GDM1 (cell line): ENCODE data around the gene FURIN.
"Not testable (repeated sequence)": the region's sequence is repeated elsewhere in the genome, so short reads cannot be mapped to it uniquely, and the experiment has no call there.

Experiments used
- DNase-seq: peaks from one replicate; lab custom pipeline; 2025; lab: John Stamatoyannopoulos, UW

Gene FURIN

DNA sequence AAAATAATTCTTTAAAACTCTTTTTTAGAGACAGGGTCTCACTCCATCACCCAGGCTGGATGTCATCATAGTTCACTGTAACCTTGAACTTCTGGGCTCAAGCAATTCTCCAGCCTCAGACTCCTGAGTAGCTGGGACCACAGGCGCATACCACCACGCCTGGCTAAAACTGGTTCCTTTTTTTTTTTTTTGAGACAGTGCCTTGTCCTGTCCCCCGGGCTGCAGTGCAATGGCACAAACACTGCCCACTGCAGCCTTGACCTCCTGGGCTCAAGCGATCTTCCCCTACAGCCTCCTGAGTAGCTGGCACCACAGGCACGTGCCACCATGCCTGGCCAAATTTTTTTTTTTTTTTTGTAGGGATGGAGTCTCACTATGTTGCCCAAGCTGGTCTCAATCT lies 23.7 kb upstream of the FURIN start:
- no peak for DNase-seq

DNA sequence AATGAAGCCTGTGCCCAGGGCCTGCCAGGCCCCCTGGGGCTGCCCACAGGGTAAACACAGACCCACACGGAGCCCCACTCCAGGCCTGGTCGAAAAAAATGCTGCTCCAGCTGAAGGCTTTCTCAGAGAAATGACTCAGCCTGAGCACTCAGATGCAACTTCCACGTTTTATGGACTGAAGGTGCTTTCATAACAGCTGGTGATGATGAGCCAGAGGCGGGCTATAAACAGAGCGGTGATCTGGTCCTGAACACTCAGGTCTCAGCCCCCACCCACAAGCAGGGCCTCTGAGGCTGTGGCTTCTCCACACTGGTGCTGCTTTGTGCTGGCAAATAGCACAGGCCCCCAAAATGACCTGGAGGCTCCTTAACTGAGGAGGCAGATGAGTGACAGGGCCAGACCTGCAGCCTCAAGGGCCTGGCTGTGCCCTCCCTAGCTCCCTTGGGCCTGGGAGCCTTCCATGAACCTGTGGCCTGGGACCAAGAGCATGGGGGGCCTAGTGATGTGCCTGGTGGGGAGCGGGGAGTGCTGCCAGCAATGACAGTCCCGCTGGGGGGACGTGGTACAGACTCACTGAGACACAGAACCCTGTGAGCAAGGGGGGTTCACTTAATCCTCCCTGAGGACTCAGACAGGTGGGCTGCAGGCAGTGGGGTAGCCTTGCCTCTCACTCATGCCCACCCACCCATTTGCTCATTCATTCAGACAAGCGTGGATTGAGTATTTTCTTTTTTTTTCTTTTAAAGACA lies 23.0 kb upstream of the FURIN start:
- DNase-seq: peak; percentile 39

- not testable (repeated sequence) for DNase-seq
These were observed 19.0 kb upstream of the FURIN start for GRCh38 chr15:90849424-90849823.

- DNase-seq: no peak
These were observed 17.3 kb upstream of the FURIN start for GRCh38 chr15:90851114-90851513.

DNA sequence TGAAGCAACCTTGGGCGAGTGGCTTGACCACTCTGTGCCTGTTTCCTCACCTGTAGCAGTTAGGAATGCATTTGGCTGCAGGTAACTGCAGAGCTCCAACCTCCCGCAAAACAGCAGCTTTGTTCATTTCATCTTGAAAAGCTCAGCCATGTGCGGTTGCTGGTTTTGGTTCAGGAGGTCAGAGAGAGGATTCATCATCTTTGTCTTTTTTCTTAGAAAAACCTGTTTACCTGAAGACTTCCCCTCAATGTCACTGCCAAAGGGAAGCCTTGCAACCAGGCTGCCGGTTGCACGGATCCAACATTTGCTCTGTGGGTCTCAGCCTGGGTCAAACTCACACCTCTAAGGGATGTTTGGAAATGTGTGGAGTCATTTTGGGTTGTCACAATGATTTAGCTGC lies 16.4 kb upstream of the FURIN start:
- DNase-seq: no peak

- DNase-seq: no peak
These were observed 13.2 kb upstream of the FURIN start for GRCh38 chr15:90855139-90855538.

DNA sequence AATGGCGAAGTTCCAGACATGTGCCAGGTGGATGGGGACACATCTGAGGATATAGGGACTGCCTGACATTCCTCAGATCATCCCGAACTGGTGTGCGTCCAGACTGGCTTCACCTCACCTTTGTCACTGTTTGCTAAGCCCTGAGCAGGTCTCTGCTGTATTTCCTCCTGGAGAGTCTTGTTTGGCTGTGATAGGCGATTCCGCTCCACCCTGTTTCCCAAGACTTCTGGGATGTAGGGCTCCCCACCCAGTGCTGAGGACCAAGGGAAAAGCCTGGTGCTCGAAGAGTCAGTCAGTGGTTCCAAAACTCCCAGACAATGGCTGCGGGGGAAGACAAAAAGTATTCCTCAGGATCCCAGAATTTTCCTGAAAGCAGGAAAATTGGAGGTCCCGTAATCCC lies 11.1 kb upstream of the FURIN start:
- DNase-seq: no peak

GRCh38 chr15:90857883-90858443 lies 10.4 kb upstream of the FURIN start:
- no peak for DNase-seq

GRCh38 chr15:90859234-90860131 lies 8.9 kb upstream of the FURIN start:
- no peak for DNase-seq

GRCh38 chr15:90860450-90860849 lies 7.9 kb upstream of the FURIN start:
- no peak for DNase-seq

GRCh38 chr15:90860942-90861675 lies 7.3 kb upstream of the FURIN start:
- DNase-seq: no peak

GRCh38 chr15:90862487-90862886 lies 5.9 kb upstream of the FURIN start:
- DNase-seq: no peak

GRCh38 chr15:90862964-90863778 lies 5.2 kb upstream of the FURIN start:
- DNase-seq: no peak

GRCh38 chr15:90863987-90864386 lies 4.4 kb upstream of the FURIN start:
- DNase-seq: no peak

DNA sequence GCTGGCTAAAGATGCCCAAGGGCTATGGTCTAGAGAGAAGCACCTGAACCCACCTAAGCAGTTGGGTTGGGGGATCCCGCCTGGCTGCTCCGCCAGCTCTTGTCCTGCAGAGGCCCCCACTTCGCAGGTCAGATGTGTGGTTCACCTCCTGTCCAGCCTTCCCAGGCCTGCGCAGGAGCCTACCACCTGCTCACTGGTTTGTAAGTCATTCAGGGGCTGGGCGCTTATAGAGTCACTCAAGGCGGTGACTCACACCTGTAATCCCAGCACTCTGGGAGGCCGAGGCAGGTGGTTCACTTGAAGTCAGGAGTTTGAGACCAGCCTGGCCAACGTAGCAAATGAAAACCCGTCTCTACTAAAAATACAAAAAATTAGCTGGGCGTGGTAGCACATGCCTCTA lies 3.9 kb upstream of the FURIN start:
- DNase-seq: no peak

DNA sequence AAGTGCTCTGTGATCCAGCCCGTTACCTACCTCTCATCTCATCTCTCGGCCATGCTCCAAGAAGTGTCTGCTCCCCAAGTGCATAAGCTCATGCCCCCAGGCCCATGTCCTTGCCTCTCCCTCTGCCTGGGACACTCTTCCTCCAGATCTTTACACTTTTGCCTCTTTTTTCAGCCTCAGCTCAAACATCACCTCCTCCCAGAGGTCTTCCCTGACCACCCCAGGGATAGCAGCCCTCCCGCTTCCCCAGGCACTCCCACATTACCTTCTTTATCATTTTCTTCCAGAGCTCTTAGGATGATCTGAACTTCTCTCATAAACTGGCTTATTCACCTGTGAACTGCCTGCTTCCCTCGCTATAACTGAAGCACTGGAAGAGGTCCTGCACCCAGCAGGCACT lies 2.7 kb upstream of the FURIN start:
- no peak for DNase-seq

DNA sequence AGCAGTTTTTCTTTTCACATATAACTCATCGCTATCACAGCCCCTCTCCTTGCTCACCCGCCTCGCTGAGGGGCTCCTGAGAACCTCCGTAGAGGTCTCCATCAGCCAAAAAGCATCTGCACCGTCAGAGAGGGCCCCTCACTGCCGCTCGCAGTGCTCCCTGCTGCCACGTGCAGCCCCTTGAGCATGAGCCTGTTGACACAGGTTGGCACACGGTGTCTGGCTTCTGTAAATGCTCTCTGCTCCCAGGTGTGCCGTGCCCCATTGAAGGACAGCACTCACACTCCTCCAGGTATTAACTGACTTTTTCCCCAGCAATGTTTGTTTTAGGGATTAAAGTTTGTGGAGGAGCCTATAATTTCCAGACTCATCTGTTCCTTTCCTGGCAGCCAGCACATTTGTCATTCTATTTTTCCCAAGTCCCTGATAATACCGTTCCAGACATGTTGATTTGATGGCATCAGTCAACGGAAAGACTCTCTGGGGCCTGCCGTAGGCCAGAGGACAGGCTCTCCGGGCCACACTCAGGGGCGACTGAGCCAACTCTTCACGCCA lies 2.1 kb upstream of the FURIN start:
- DNase-seq: no peak

- DNase-seq: no peak
These were observed 1.6 kb upstream of the FURIN start for GRCh38 chr15:90866800-90867199.

- DNase-seq: no peak
These were observed 753 bp downstream of the FURIN start for GRCh38 chr15:90869140-90869541.

DNA sequence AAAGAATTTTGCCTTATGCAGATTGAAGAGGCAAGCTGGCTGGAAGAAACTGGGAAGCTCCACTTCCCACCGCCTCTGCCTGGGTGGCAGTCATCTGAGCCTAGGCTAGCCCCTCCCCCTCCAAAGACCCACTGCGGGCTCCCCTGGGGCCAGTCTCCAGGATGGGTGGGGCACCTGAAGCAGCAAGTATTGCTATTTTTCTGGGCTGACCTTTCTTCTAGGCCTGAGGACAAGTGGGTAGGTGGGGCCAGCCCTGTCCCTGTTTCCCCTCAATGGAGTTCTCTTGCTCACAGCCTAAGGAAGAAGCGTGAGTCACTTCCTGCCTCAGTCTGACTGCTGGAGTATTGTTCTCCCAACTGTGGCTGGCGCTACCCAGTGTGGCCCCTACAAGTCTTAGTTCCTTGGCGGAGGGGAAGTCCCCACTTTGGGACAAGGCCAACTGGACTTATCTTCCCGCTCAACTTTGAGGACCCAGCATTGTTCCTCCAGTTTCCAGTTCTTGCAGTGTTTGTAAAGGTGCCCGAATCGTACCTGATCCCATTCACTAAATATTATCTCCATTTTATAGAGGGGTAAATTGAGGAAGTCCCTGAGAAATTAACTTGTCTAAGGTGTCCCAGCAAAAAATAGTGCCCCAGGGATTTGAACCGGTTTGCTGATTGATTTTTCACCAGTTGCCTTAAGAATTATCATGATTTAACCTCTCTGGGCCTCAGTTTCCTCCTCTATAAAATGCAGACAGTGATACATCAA lies 1.4 kb downstream of the FURIN start:
- peak; percentile 78 for DNase-seq
